GM23338 (cell line): ENCODE results near the gene SMR3B.

Experiments used
- CREB1 ChIP-seq: fragments of 250-450 bp; sonication (Bioruptor Pico); IDR thresholded peaks from 2 replicates; pipeline ENCODE4 v1.5.0; 2020; ENCODE audit warnings: low read depth, mild to moderate bottlenecking, moderate library complexity
- CTCF ChIP-seq, 2 experiments: fragments of 200-600 bp in 1 of 2; sonication (generic) in 1 of 2; conservative IDR thresholded peaks; 2 replicates each; pipeline versions ENCODE4 v1.5.1 to v1.6.1; 2016 to 2017; ENCODE audit warnings: antibody characterized with exemption in 2 of 2, low read depth in 2 of 2, mild to moderate bottlenecking in 2 of 2, moderate library complexity in 1 of 2
- EZH2phosphoT487 ChIP-seq: fragments of 200-600 bp; sonication (generic); IDR thresholded peaks from one replicate; pipeline ENCODE4 v1.8.1; 2018; ENCODE audit warnings: antibody characterized with exemption; ENCODE audit not compliant: unreplicated experiment
- REST ChIP-seq: IDR thresholded peaks from one replicate; pipeline ENCODE4 v1.6.1; 2018; ENCODE audit warnings: antibody characterized with exemption; ENCODE audit not compliant: unreplicated experiment

- no peak for TF ChIP-seq EZH2phosphoT487
- TF ChIP-seq CREB1, result no peak
- no peak for TF ChIP-seq REST
- TF ChIP-seq CTCF (conservative IDR thresholded peaks at IDR 0.05; ENCODE audit: low read depth in 2 of 2), result no peak
Observed at GRCh38 chr4:70426789-70427188, 43.9 kb downstream of the SMR3B start.
